Astrocyte (in vitro differentiated cells and primary cell): Measurements from ENCODE around the gene GHRHR. TPM values are rescaled to one million over a fixed set of nuclear protein-coding genes. Genes with fewer than 3 reads are reported as not detected.
A peak's percentile ranks its signal among the peaks of the same experiment; 100 is the strongest.

Experiments used
- DNase-seq: peaks from one replicate; pipeline ENCODE4 v3.0.0-alpha.2; 2010; ENCODE audit warnings: low read depth
- FAIRE-seq: peaks from 2 replicates; lab custom pipeline; 2011; peaks lifted over from hg19 to GRCh38; lab: Jason Lieb, UNC
- H2AFZ ChIP-seq: 2 replicates; pipeline ENCODE4 v1.6.0; 2012; ENCODE audit warnings: low read depth, low read length, inconsistent platforms
- H3K27ac ChIP-seq: 2 replicates; pipeline ENCODE4 v1.5.1; 2011; ENCODE audit warnings: low read depth, low read length, inconsistent platforms
- H3K27me3 ChIP-seq: 2 replicates; pipeline ENCODE4 v1.6.0; 2011; ENCODE audit warnings: low read length, inconsistent platforms; ENCODE audit not compliant: insufficient read depth
- H3K36me3 ChIP-seq: 2 replicates; pipeline ENCODE4 v1.5.1; 2011; ENCODE audit warnings: low read length, inconsistent platforms; ENCODE audit not compliant: insufficient read depth
- H3K4me1 ChIP-seq: 2 replicates; pipeline ENCODE4 v1.5.1; 2011; ENCODE audit warnings: low read length, inconsistent platforms; ENCODE audit not compliant: insufficient read depth
- H3K4me2 ChIP-seq: 2 replicates; pipeline ENCODE4 v1.6.0; 2012; ENCODE audit warnings: low read length, inconsistent platforms
- H3K4me3 ChIP-seq: 2 replicates; pipeline ENCODE4 v1.5.1; 2011; ENCODE audit warnings: low read depth, mild to moderate bottlenecking, low read length, inconsistent platforms; ENCODE audit not compliant: insufficient read depth
- H3K79me2 ChIP-seq: 2 replicates; pipeline ENCODE4 v1.6.0; 2012; ENCODE audit warnings: mild to moderate bottlenecking, low read length, inconsistent platforms; ENCODE audit not compliant: insufficient read depth
- H3K9ac ChIP-seq: 2 replicates; pipeline ENCODE4 v1.6.0; 2012; ENCODE audit warnings: mild to moderate bottlenecking, low read length, inconsistent platforms
- H3K9me3 ChIP-seq: 2 replicates; pipeline ENCODE4 v1.5.1; 2012; ENCODE audit warnings: low read depth, mild to moderate bottlenecking, low read length, inconsistent platforms; ENCODE audit not compliant: insufficient read depth
- H4K20me1 ChIP-seq: 2 replicates; pipeline ENCODE4 v1.6.0; 2012; ENCODE audit warnings: low read length, inconsistent platforms; ENCODE audit not compliant: insufficient read depth
- H3K27ac Mint-ChIP-seq: one replicate; pipeline ENCODE4 v1.8.0; 2021; ENCODE audit warnings: mild to moderate bottlenecking, mixed read lengths; ENCODE audit not compliant: unreplicated experiment
- H3K27me3 Mint-ChIP-seq: one replicate; pipeline ENCODE4 v1.8.0; 2021; ENCODE audit warnings: low read depth, mixed read lengths; ENCODE audit not compliant: unreplicated experiment
- H3K36me3 Mint-ChIP-seq: one replicate; pipeline ENCODE4 v1.8.0; 2021; ENCODE audit warnings: low read depth, mixed read lengths; ENCODE audit not compliant: unreplicated experiment
- H3K4me1 Mint-ChIP-seq: one replicate; pipeline ENCODE4 v1.8.0; 2021; ENCODE audit warnings: low read depth, mixed read lengths; ENCODE audit not compliant: unreplicated experiment
- H3K4me3 Mint-ChIP-seq: one replicate; pipeline ENCODE4 v1.8.0; 2021; ENCODE audit warnings: mild to moderate bottlenecking, moderate library complexity, mixed read lengths; ENCODE audit not compliant: unreplicated experiment
- H3K9me3 Mint-ChIP-seq: one replicate; pipeline ENCODE4 v1.8.0; 2021; ENCODE audit warnings: mild to moderate bottlenecking, mixed read lengths; ENCODE audit not compliant: unreplicated experiment
- EZH2 ChIP-seq: IDR thresholded peaks from 2 replicates; pipeline ENCODE4 v1.6.1; 2012; ENCODE audit warnings: mild to moderate bottlenecking, low read length, inconsistent platforms; ENCODE audit not compliant: insufficient read depth
- total RNA-seq: library from RNA; stranded (reverse); gene quantifications from 2 replicates; pipeline ENCODE4 v1.2.1, GENCODE V29; 2021
- TF ChIP-seq, protein P1 (sequence below): IDR thresholded peaks from 2 replicates; pipeline ENCODE4 v1.5.1; 2011; ENCODE audit warnings: low read depth, mild to moderate bottlenecking, inconsistent platforms, low read length, moderate library complexity; ENCODE audit not compliant: insufficient read depth

Gene GHRHR
- total RNA-seq, 1 donor from 2014 or later: not detected

GRCh38 chr7:31027161-31027965 is 63.6 kb downstream of the GHRHR start:
- Mint-ChIP-seq H3K27me3 (peaks cover 24% of the 10 kb centered on the region), H3K27ac (peak overlapping the region; percentile 12), H3K4me3 (no peak overlapping the region), H3K9me3 (no peaks in the 10 kb centered on the region), H3K4me1 (no peaks in the 10 kb centered on the region), H3K36me3 (no peaks in the 10 kb centered on the region)
- Histone ChIP-seq H3K4me2 (peak overlapping the region; percentile 63), H3K4me3 (peak overlapping the region; percentile 5), H3K27me3 (no peaks in the 10 kb centered on the region), H2AFZ (peak overlapping the region; percentile 47), H3K79me2 (no peaks in the 10 kb centered on the region), H3K36me3 (no peaks in the 10 kb centered on the region), H4K20me1 (no peaks in the 10 kb centered on the region), H3K27ac (no peak overlapping the region), H3K9me3 (no peaks in the 10 kb centered on the region), H3K4me1 (no peaks in the 10 kb centered on the region), H3K9ac (no peak overlapping the region)
- no peak for FAIRE-seq
- TF ChIP-seq EZH2: no peak
- TF ChIP-seq, protein P1, sequence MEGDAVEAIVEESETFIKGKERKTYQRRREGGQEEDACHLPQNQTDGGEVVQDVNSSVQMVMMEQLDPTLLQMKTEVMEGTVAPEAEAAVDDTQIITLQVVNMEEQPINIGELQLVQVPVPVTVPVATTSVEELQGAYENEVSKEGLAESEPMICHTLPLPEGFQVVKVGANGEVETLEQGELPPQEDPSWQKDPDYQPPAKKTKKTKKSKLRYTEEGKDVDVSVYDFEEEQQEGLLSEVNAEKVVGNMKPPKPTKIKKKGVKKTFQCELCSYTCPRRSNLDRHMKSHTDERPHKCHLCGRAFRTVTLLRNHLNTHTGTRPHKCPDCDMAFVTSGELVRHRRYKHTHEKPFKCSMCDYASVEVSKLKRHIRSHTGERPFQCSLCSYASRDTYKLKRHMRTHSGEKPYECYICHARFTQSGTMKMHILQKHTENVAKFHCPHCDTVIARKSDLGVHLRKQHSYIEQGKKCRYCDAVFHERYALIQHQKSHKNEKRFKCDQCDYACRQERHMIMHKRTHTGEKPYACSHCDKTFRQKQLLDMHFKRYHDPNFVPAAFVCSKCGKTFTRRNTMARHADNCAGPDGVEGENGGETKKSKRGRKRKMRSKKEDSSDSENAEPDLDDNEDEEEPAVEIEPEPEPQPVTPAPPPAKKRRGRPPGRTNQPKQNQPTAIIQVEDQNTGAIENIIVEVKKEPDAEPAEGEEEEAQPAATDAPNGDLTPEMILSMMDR: no peak
- peak; percentile 2 for DNase-seq

DNA sequence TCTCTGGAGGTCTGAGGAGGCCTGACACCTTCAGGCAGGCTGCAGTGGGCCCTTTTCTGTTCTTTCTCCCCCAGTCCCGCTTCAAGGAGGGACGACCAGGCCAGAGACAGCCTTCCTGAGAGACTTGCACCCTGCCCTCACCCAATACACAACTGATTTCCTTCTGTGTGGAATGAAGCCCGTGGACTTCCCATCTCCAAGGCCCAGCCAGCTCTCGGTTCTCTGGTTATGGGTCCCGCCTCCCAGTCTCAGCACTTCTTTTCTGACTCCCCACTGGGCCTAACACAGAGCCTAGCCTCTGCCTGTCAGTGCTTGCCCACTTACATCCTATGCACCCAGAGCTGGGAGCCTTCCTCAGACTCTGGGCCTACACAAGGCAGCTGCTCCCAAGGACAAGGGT is 64.3 kb downstream of the GHRHR start:
- Mint-ChIP-seq H3K4me3 (no peak overlapping the region), H3K4me1 (no peaks in the 10 kb centered on the region), H3K9me3 (peaks cover 4% of the 10 kb centered on the region), H3K36me3 (peaks cover 2% of the 10 kb centered on the region), H3K27ac (no peak overlapping the region), H3K27me3 (peaks cover 31% of the 10 kb centered on the region)
- Histone ChIP-seq H3K79me2 (no peaks in the 10 kb centered on the region), H3K4me3 (no peak overlapping the region), H3K9ac (no peak overlapping the region), H3K27ac (no peak overlapping the region), H3K4me1 (no peaks in the 10 kb centered on the region), H3K4me2 (no peak overlapping the region), H4K20me1 (no peaks in the 10 kb centered on the region), H2AFZ (no peak overlapping the region), H3K9me3 (no peaks in the 10 kb centered on the region), H3K27me3 (no peaks in the 10 kb centered on the region), H3K36me3 (no peaks in the 10 kb centered on the region)
- no peak for FAIRE-seq
- no peak for DNase-seq
- no peak for TF ChIP-seq EZH2
- TF ChIP-seq, protein P1: no peak

DNA sequence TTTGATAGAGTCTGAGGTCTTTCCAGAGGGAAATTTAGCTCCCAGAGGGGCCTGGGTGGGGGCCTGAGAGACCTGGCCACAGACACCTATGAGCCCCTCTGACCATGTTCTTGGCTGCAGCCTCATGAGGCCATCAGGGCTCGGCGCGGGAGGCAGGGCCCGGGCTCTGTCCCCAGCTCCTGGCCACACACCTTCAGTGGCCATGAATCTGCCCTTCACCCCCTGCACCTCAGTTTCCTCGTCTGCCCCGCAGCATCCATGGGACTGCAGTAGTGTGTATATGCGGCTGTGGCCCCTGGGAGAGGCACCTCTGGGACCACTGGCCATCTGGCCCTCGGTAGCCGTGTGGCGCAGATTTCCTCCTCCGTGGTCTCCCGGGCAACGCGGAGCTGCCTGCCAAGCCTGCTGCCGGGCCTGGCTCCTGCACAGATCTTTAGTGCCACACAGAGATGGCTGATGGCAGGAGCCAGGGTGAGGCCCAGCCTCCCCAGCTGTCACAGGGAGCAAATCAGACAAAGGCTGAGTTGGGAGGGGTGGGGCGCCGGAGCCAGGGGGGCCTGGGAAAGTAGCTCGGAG is 64.8 kb downstream of the GHRHR start:
- no peaks in the 10 kb centered on the region for H4K20me1 ChIP-seq
- Mint-ChIP-seq H3K27ac (no peak overlapping the region), H3K4me3 (no peak overlapping the region), H3K4me1 (no peaks in the 10 kb centered on the region), H3K9me3 (peaks cover 4% of the 10 kb centered on the region), H3K27me3 (peaks cover 32% of the 10 kb centered on the region), H3K36me3 (peaks cover 2% of the 10 kb centered on the region)
- H3K4me2 ChIP-seq: no peak overlapping the region
- FAIRE-seq: no peak
- H3K4me1 ChIP-seq: no peaks in the 10 kb centered on the region
- H3K36me3 ChIP-seq: no peaks in the 10 kb centered on the region
- H3K27ac ChIP-seq: no peak overlapping the region
- TF ChIP-seq, protein P1: no peak
- no peak for TF ChIP-seq EZH2
- H3K9ac ChIP-seq: no peak overlapping the region
- DNase-seq: no peak
- H3K9me3 ChIP-seq: no peaks in the 10 kb centered on the region
- H3K4me3 ChIP-seq: no peak overlapping the region
- no peaks in the 10 kb centered on the region for H3K79me2 ChIP-seq
- peaks cover under 1% of the 10 kb centered on the region for H3K27me3 ChIP-seq
- no peak overlapping the region for H2AFZ ChIP-seq
